ENCODE results near the gene SPTBN4.
A peak's percentile ranks its signal among the peaks of the same experiment; 100 is the strongest.
"Not testable (repeated sequence)": the region's sequence is repeated elsewhere in the genome, so short reads cannot be mapped to it uniquely, and the experiment has no call there.

The SPTBN4 gene

DNA sequence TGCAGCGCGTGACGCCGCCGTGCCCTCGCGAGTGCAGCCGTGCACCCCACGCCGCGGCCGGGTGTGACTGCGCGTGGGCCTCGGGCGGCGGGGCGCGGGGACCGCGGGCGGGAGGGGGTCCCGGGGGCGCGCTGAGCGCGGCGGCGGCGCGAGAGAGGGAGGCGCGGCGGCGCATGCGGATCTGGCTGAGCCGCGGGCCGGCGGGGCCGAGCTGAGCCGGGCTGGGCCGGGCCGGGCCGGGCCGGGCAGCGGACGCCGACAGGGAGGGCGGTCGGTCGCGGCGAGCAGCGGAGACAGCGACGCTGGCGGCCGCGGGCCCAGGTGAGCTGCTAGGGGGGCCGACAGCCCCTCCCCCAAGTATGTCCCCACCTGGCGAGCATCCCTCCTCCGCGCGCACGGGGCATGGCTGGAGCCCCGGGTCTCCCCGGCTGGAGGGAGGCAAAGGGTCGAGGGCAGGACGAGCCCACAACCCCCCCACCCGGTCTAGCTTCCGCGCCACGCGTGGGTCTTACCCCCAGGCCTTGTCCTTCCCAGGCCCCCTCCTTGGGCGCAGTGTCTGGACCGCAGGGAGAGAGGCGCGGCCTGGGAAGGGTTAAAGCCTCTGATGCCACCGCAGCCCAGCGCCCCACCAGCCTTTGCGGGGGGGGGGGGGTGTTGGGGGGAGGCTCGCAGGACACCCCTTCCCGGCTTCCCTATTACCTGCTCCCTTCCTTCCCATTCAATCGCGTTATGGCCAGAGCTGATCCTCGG is at the start of gene SPTBN4:
Gene SPTBN4, plus strand, starts transcription at position 17 of the 750 bp plus-strand sequence. CDS start 5,621 bp downstream, outside the sequence.
- peak; percentile 64 for DNase-seq

- no peak for DNase-seq
Observed at GRCh38 chr19:40417643-40417981, 49.2 kb upstream of the SPTBN4 start.

- no peak for DNase-seq
Observed at GRCh38 chr19:40418040-40418439, 48.8 kb upstream of the SPTBN4 start.

DNA sequence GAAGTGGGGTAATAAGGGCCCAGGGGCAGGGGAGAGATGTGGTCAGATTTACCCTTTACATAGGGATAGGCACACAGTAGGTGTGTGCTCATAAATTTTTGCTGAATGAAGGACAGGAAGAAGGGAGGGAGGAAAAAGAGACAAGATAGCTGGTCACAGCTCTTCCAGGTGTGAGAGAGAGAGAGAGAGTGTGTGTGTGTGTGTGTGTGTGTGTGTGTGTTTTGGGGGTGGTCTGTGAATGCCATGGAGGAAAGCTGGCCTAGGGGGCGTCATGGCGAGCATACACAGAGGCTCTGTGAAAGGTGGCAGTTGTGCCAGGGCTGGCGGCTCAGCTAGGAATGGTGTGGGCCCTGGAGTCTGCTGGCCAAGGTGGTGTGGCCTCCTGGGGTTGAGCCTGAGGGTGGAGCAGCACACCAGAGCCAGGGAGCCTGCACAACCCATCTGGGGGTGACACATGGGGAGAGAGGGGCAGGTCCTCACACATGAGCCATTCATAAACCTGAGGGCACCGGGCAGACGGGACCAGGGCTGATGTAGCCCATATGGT is 47.7 kb upstream of the SPTBN4 start:
- no peak for DNase-seq

GRCh38 chr19:40419780-40420179 is 47.0 kb upstream of the SPTBN4 start:
- DNase-seq, result no peak

GRCh38 chr19:40420451-40420765 is 46.4 kb upstream of the SPTBN4 start:
- DNase-seq, result no peak

DNA sequence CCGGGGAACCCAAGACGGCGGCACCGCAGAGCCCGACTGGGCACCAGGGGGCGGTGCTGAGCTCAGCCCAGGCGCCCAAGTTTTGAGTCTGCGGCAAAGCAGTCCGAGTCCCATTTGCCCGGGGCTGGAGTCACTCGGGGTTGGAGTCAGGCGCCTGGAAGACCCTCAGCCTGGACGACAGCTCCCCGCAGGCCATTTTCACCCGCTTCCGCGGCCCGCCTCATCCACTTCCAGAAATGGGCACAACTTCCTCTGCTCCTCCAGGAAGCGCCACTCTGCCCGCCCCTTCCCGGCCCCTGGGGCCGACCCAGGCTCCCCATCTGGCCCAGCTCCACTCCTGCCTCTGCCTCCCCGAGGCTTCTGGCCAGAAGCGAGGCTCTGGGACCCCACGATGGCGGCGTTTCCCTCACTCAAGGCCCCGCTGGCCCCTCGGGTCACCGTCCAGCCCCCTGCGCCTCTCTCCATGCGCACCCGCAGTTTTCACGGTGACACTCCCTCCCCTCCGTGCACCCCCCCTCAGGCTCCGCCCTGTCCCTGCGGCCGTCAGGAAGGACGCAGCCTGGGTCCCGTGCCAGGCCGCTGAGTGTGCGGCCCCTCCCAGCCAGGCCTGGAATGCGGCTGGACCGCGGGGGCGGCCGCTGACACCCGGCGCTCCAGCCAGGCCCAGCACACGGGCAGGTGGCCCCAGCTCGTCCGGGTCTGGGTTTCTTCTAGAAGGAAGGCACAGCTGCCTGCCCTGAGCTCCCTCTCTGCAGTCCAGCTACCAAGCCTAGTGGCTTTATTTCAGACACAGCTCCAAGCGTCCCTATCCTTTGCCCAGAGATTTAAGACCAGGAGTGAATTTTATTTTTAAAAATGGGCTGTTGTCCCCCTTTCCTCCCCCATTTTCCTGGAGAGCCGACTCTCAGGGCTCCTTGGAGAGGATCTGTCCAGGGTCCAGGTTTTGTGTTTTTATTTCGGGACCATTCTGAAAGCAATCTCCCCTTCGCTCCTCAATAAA is 45.7 kb upstream of the SPTBN4 start:
- DNase-seq, result peak; percentile 88

GRCh38 chr19:40421993-40422747 is 44.6 kb upstream of the SPTBN4 start:
- DNase-seq, result no peak

DNA sequence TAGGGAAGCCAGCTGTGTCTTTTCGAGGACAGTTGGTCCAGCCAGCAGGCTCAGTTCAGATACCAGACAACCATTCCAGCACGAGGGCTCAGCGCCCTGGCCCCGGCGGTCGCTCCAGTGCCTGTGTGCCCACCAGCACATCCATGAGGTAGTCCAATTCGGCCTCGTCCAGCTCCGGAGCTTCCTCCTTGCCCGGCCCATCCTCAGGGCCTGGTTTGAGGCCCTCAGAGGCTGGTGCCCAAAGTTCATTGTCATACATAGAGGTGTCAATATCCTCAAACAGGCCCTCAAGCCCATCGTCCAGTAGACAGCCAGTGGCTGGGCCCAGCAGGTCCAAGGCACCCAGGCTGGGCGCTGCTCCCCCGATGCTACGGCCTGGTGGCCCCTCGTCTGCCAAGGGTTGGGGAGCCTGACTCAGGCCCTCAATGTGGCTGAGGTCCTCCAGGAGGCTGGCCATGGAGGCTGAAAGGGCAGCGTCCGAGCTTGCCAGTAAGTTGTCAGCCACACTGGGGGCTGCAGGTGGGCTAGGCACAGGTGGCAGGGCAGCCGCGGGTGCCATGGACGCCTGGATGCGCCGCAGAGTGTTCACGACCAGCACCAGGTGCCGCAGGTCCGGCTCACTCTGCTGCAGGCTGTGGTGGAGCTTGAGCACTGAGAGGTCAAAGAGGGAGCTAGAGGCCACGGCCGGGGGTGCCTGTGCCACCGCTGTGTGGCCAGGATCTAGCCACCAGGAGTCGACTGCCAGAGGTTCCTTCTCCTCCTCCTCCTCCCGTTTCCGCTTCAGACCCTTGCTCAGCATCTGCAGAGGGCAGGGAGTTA is 43.8 kb upstream of the SPTBN4 start:
- DNase-seq, result no peak

- DNase-seq, result no peak
Observed at GRCh38 chr19:40423938-40424337, 42.9 kb upstream of the SPTBN4 start.

DNA sequence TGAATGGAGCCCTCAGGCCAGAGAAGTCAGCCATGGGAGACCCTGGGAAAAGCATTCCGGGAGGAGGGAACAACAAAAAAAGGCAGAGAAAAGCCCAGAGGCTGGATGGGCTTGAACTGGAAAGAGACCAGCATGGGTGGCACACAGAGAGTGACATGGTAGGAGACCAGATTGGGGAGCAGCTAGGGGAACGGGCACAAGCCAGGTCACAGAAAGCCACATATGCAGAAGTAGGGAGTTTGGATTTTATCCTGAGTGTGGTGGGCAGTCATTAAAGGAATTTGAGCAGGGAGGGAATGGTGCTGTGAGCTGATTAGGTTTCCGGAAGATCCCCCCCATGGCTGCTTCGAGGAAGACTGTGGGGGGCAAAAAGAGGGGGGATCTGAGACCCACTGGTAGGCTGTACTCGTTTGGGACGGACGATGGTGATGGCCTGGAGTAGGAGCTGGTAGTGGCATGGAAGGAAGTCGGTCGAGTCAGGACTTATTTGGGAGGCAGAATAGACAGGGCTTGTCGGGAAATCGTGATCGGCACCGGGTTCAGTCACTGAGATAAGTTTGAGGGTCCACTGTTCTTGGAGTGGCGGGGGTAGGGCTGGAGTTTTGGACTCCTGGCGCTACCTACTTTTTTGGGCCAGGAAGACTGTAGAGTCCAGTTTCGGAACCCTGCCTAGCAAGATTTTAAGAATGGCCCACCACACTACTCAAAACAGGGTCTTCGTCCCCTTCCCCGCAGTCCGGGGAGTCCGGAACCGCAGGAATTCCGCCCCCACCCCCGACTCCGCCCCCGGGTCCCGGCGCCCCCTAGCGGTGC is 42.0 kb upstream of the SPTBN4 start:
- DNase-seq, result no peak

- peak; percentile 100 for DNase-seq
Observed at GRCh38 chr19:40425450-40426287, 41.1 kb upstream of the SPTBN4 start, which contains the start of gene SERTAD1. SERTAD1 (minus strand) TSS chr19:40425992; CDS start chr19:40423546, 2,446 bp downstream.

- DNase-seq, result not testable (repeated sequence)
Observed at GRCh38 chr19:40428197-40428596, 38.6 kb upstream of the SPTBN4 start.

DNA sequence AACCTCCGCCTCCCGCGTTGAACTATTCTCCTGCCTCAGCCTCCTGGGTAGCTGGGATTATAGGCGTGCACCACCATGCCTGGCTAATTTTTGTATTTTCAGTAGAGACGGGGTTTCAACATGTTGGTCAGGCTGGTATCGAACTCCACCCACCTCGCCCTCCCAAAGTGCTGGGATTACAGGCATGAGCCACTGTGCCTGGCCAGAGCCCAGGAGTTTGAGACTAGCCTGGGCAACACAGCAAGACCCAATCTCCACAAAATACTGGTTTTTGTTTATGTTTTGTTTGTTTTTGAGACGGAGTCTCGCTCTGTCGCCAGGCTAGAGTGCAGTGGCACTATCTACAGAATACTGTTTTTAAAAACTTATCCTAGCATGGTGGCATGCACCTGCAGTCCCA is 36.6 kb upstream of the SPTBN4 start:
- DNase-seq, result not testable (repeated sequence)

- no peak for DNase-seq
Observed at GRCh38 chr19:40431698-40432097, 35.1 kb upstream of the SPTBN4 start.

DNA sequence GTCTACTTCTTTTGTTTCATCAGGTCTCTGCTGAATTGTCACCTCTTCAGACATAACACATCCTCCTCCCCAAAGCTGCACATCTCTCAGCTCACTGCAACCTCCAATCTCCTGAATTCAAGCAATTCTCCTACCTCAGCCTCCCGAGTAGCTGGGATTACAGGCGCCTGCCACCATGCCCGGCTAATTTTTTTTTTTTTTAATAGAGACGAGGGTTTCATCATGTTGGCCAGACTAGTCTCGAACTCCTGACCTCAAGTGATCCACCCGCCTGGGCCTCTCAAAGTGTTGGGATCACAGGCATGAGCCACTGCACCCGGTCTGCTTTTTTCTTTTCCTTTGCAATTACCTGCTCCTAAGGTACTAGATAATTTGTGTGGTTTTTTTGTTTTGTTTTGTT is 34.0 kb upstream of the SPTBN4 start:
- DNase-seq, result not testable (repeated sequence)

GRCh38 chr19:40433391-40434216 is 33.2 kb upstream of the SPTBN4 start:
- peak; percentile 71 for DNase-seq

DNA sequence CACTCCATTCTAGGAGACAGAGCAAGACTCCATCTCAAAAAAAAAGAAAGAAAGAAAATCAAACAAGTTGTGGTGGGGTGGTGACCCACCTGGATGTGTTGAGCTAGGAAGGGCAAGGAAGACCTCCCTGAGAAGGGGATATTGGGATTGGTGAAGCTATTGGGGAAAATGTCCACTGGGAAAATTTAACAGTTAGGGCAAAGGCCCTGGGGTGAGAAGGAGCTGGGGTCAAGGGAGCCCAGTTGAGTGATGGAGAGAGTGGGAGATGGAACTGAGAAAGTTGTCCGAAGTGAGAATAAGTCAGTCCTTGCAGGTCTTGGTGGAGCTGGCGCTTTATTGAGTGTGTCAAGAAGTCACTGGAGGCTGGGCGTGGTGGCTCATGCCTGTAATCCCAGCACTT is 28.5 kb upstream of the SPTBN4 start:
- DNase-seq, result no peak

DNA sequence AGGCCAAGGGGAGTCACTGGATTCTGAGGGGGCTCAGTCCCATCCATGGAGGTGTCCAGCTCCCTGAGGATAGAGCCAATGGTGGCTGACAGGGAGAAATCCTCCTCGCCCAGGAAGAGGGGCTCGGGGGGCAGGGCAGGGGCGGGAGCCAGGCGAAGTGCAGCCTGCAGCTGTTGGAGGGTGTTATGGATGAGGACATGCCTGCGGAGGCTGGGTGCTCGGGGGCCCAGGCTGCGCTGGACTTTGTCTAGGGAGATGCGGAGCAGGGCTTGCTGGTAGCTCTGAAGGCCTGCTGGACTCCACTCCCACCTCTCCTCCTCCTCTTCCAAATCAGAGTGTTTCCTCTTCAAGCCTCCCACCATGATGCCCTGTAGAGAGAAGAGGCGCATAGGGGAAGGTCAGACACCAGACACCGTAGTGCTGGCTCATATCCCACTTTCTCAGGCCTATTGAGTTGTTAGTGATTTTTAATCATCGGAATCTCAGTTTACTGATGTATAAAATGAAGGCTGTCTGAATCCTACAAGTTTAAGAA is 25.0 kb upstream of the SPTBN4 start:
- no peak for DNase-seq

All from activated CD8-positive, alpha-beta memory T cell treated with anti-CD3 and anti-CD28 coated beads, Interleukin-2, amount 50 U/mL, for 48 hours (primary cell).